Stimulated activated CD4-positive, alpha-beta T cell treated with anti-CD3 and anti-CD28 coated beads, Interleukin-12 subunit alpha, Interleukin-12 subunit beta, amount 100 ng/mL, for 48 hours (primary cell): ENCODE measurements around the gene NTRK1.

Source experiments
- DNase-seq, 3 donors: peaks; one replicate each; pipeline ENCODE4 v3.0.0-alpha.2; 2020; ENCODE audit warnings: low read depth in 2 of 3, low spot score in 1 of 3

The NTRK1 gene

DNA sequence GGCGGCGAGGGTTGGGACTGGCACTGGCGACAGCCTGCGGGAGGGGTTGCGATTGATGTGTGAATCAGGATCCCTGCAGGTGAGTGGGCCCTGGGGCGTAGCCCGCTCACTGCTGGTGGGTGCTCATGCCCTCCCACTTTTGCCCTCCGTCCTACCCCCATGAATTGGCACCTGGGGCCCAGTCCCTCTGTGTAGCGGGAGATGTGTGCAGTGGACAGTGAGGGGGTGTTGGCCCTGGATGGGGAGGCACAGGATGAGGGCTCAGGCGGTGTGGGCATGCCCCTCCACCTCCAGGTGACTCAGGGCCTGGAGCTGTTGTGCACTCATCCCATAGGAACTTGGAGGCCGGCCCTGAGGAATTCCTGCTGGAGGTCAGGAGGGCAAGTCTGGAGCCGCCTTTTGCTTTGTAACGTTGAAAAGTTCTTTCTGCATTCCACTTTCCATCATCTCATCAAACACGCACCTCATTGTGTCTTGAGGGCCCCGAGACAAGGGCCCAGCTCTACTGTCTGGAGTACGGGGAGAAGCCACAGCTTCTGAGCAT lies 35.9 kb downstream of the NTRK1 start:
- no peak for DNase-seq

- no peak for DNase-seq
Measured at GRCh38 chr1:156897078-156897825, 36.6 kb downstream of the NTRK1 start.

GRCh38 chr1:156898161-156898566 lies 37.5 kb downstream of the NTRK1 start:
- no peak for DNase-seq

DNA sequence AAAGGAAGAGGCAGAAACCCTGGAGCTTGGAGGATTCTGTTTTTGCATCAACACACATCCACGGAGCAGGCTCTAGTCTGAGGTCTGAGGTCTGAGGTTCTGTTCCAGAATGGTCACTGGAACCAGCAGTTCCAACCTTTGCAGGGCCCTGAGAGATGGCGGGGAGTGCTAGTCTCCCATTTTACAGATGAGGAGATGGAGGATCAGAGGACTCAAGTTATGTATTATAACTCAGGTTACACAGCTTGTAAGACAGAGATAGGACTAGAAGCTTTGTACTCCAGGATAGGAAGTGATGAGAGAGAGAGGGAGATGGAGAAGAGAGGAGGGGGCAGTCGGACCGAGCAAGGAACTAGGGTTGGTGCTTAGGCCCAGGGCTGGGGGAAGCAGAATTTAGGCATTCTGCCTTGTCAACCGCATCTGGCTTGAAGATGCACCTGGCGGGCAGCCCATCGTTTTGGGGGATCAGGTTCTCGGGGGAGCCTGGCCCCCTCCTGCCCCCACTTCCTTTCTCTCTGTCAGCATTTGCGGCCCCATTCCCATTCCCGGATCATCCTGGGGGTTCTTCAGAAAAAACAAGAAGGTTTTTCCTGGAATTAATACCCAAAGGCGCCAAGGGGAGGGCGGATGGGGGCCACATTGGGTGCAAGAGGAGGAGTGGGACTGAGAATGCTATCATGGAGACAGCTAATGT lies 38.5 kb downstream of the NTRK1 start:
- no peak for DNase-seq

DNA sequence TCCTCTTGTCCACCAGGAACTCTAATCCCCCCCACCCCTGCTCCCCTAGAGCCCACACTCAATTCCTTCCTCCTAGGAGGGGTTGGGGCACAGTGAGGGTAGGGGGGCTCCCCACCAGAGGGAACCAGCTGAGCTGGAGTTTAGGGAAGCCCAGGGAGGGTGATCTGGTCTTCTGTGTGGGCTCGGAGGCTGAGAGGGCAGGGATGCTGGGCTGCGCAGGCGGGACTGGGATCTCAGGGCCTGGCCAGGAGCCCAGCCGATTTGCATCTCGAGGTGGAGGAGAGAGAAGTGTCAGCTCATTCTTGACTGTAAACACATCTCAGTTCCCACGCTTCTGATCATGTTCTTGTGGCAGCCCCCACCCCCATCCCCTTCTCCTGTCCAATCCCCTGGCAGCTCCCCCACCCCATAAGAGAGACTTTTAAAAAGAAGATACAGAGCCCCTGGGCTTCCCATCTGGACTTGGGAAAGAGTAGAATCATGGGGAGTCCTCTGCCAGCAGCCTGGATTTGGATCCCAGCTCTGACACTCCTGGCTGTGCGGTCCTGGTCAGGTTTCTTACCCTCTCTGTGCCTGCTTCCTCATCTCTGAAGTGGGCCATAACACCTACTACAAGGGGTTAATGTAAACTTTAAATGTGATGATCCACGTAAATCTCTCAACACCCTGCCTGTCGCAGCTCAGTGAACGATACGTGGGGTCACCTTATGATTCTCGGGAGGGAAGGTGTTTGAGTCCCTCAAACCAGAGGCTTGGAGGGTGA lies 39.5 kb downstream of the NTRK1 start:
- no peak for DNase-seq

DNA sequence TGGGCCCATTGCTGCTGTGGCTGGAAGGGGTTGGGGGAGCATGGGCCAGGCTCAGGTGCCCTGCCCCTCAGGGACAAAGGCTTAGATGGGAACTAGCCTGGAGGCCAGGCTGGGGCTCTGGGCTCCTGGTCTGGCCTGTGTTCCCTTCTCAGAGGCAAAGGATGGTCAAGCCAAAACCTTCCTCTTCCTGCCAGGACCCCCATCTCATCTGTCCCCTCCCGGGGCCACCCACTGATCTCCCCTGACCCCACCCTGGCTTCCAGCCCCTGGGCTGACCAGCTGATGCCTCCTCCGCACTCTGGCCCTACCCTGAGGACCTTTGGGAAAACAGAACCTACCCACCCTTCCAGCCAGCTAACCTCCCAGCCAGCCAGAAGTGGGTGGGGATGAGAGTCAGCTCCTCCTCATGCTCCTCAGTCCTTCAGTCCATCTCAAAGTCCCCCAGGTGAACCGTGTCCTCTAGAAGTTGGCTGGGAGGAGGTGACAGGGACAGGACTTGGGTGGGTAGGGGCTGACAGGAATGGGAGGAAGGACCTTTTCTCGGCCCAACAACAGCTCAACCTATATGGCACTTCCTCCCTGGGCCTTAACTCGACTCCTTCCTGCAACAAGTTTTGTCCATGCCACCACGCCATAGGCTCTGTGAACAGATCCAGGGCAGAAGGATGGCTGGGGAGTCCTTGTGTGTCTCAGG lies 40.4 kb downstream of the NTRK1 start:
- DNase-seq, result no peak

DNA sequence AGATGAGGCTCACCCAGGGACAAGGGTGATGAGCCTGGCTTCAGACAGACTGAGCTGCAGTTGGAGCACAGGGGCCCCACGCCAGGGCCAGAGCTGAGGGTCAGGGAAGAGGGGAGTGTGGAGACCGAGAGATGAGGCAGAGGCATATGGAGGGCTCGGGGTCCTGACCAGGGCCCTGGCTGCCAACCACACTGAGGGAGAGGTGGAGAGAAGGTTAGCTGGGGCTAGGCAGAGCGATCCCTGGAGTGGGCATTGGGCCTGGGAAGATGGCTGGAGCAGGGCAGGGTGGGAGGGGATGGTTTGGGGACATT lies 40.9 kb downstream of the NTRK1 start:
- DNase-seq, result no peak

GRCh38 chr1:156901966-156902915 lies 41.6 kb downstream of the NTRK1 start:
- no peak for DNase-seq

GRCh38 chr1:156903328-156904091 lies 42.8 kb downstream of the NTRK1 start:
- no peak for DNase-seq

DNA sequence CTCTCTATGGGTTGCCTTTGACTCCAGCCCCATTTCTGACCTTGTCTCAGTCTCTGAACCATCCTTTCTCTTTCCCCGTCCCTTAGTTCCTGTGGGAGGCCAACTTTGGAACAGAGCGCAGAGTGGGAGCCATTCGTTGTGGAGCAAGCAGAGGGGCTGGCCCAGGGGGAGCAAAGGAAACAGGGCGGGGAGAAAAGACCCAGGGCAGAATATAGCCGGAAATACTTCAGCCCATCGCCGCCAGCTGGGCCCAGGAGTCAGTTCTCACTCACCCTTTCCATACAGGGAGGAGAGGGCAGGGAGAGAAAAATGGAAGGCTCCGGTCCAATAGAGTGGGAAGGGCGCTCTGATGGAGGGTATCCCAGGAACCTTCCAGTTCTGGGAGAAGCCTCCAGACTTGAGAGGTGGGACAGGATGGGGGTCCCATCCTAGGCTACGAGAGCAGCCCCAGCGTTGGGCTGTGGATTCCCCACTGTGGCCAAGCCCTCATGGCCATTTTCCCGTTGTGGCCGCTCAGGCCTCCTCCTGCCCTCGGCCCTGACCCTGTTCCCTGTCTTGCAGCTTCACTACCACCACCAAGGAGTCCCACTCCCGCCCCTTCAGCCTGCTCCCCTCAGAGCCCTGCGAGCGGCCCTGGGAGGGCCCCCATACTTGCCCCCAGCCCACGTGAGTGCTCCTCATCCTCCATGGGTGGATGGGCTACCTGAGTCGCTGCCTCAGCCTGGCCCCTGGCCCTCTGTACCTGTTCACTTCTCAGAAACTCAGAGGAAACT lies 43.7 kb downstream of the NTRK1 start:
- no peak for DNase-seq

DNA sequence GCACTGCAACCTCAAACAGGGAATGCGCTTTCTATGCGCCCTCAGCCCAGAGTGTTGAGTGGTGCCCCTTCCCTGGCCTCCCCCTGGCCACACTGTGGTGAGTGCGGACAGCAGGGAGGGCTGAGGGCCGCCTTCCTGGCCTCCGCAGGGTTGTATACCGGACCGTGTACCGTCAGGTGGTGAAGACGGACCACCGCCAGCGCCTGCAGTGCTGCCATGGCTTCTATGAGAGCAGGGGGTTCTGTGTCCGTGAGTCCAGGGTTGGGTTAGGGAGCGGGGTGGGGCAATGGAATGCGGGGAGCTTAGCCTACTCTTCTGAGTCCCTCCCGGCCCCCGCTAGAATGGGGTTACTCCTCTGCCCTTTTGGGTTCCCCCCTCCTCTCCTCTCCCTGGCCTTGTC lies 44.5 kb downstream of the NTRK1 start:
- DNase-seq, result no peak

DNA sequence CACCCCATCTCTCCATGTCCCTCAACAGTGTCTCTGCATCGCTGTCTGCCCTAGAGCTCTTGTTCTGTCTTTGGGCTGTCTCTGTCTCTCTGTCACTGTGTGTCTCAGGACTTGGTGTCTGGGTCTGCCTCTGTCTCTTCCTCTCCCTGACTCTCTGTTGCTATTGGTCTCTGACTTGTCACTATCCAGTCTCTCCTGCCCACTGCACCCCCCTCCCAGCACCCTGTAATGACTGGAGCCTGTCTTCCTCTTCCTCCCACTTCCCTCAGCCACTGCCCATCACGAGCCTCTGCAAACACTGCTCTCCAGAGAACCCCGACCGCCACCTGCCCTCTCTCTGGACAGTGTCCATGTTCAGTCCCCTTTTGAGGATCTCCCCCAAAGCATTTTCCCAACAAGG lies 45.0 kb downstream of the NTRK1 start:
- no peak for DNase-seq

- DNase-seq, result no peak
Measured at GRCh38 chr1:156906206-156906906, 45.7 kb downstream of the NTRK1 start.

DNA sequence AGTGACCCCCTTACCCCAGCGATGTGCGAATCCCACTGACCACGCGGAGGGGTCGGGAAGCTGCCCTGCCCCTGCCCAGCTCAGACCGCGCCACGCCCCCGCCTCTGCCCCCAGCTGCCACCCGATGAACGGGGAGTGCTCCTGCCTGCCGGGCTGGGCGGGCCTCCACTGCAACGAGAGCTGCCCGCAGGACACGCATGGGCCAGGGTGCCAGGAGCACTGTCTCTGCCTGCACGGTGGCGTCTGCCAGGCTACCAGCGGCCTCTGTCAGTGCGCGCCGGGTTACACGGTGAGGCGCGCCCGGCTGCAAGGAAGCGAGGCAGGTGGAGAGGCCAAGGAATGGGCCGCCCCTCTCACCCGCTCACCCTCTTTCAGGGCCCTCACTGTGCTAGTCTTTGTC lies 47.9 kb downstream of the NTRK1 start:
- DNase-seq, result no peak

- DNase-seq, result no peak
Measured at GRCh38 chr1:156908955-156909354, 48.3 kb downstream of the NTRK1 start.

DNA sequence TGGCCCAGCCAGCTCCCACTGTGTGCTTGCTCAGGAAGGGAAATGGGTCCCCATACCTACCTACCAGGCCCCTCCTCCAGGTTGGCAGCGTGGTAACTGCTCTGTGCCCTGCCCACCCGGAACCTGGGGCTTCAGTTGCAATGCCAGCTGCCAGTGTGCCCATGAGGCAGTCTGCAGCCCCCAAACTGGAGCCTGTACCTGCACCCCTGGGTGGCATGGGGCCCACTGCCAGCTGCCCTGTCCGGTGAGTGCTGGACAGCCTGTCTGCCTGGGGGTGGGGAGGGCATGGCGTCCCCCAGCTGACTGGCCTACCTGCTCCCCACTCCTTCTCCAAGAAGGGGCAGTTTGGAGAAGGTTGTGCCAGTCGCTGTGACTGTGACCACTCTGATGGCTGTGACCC lies 49.0 kb downstream of the NTRK1 start:
- no peak for DNase-seq

GRCh38 chr1:156910309-156910782 lies 49.7 kb downstream of the NTRK1 start:
- DNase-seq, result peak; percentile 27 to 55 (median 35)
